MM.1S (cell line): ENCODE measurements around the gene MRPS7.
"Not testable (repeated sequence)": the region's sequence is repeated elsewhere in the genome, so short reads cannot be mapped to it uniquely, and the experiment has no call there.

Experiments
- DNase-seq: peaks from one replicate; pipeline ENCODE4 v3.0.0-alpha.2; 2015
- H2AFZ ChIP-seq: fragments of 300-600 bp; sonication (generic); 2 replicates; pipeline ENCODE4 v1.6.0; 2016; ENCODE audit warnings: antibody characterized with exemption, low read length
- H3F3A ChIP-seq: fragments of 300-600 bp; sonication (generic); 2 replicates; pipeline ENCODE4 v1.6.1; 2016; ENCODE audit warnings: mild to moderate bottlenecking, antibody characterized with exemption, low read length, moderate library complexity, mixed read lengths; ENCODE audit not compliant: insufficient read depth
- H3K27ac ChIP-seq: fragments of 300-600 bp; sonication (generic); 2 replicates; pipeline ENCODE4 v1.5.1; 2016; ENCODE audit warnings: mild to moderate bottlenecking, low read length
- H3K27me3 ChIP-seq: fragments of 300-600 bp; sonication (generic); replicated peaks from 2 replicates; pipeline ENCODE4 v1.6.0; 2016; ENCODE audit warnings: low read length; ENCODE audit not compliant: insufficient read depth
- H3K36me3 ChIP-seq: fragments of 300-600 bp; sonication (generic); replicated peaks from 2 replicates; pipeline ENCODE4 v1.6.1; 2016; ENCODE audit warnings: mild to moderate bottlenecking, low read length, mixed read lengths; ENCODE audit not compliant: insufficient read depth
- H3K4me1 ChIP-seq: fragments of 300-600 bp; sonication (generic); 2 replicates; pipeline ENCODE4 v1.6.1; 2016; ENCODE audit warnings: low read length, mixed read lengths
- H3K4me2 ChIP-seq: fragments of 300-600 bp; sonication (generic); 2 replicates; pipeline ENCODE4 v1.6.0; 2016; ENCODE audit warnings: low read depth, low read length
- H3K4me3 ChIP-seq: fragments of 300-600 bp; sonication (generic); 2 replicates; pipeline ENCODE4 v1.5.1; 2016; ENCODE audit warnings: low read length, mixed read lengths
- H3K79me2 ChIP-seq: fragments of 300-600 bp; sonication (generic); 2 replicates; pipeline ENCODE4 v1.6.1; 2016; ENCODE audit warnings: mixed run types, low read length, mixed read lengths
- H3K9ac ChIP-seq: fragments of 300-600 bp; sonication (generic); 2 replicates; pipeline ENCODE4 v1.6.1; 2016; ENCODE audit warnings: low read length, mixed read lengths
- H3K9me2 ChIP-seq: fragments of 300-600 bp; sonication (generic); replicated peaks from 2 replicates; pipeline ENCODE4 v1.6.1; 2016; ENCODE audit warnings: mild to moderate bottlenecking, low read length, mixed read lengths; ENCODE audit not compliant: insufficient read depth
- H3K9me3 ChIP-seq: fragments of 300-600 bp; sonication (generic); replicated peaks from 2 replicates; pipeline ENCODE4 v1.6.1; 2016; ENCODE audit warnings: mild to moderate bottlenecking, low read length, mixed read lengths; ENCODE audit not compliant: insufficient read depth
- H4K20me1 ChIP-seq: fragments of 300-600 bp; sonication (generic); 2 replicates; pipeline ENCODE4 v1.6.1; 2016; ENCODE audit warnings: mild to moderate bottlenecking, low read length, moderate library complexity, mixed read lengths; ENCODE audit not compliant: insufficient read depth
- CTCF ChIP-seq: fragments of 300-600 bp; sonication (generic); IDR thresholded peaks from 2 replicates; pipeline ENCODE4 v1.5.1; 2016; ENCODE audit warnings: antibody characterized with exemption, low read length, mixed read lengths
- EZH2 ChIP-seq: fragments of 300-600 bp; sonication (generic); optimal IDR thresholded peaks from 2 replicates; pipeline ENCODE3; 2017; ENCODE audit warnings: low read depth, mild to moderate bottlenecking, antibody characterized with exemption, low read length, mixed read lengths
- EZH2phosphoT487 ChIP-seq: fragments of 300-600 bp; sonication (generic); IDR thresholded peaks from 2 replicates; pipeline ENCODE4 v1.6.1; 2018; ENCODE audit warnings: antibody characterized with exemption, low read length

MRPS7 gene

GRCh38 chr17:75249564-75249963 is 12.1 kb upstream of the MRPS7 start:
- peak overlapping the region; percentile 56 for H3K4me3 ChIP-seq
- H3K9ac ChIP-seq, result peak overlapping the region; percentile 27; the same call in 1 of the 2 replicates
- no peak for TF ChIP-seq CTCF
- no peak for TF ChIP-seq EZH2phosphoT487
- TF ChIP-seq EZH2, result no peak
- no peak overlapping the region for H2AFZ ChIP-seq
- peaks cover 16% of the 10 kb centered on the region for H3K4me1 ChIP-seq
- H3K9me2 ChIP-seq, result no peaks in the 10 kb centered on the region
- H3K4me2 ChIP-seq, result peak overlapping the region; percentile 84
- H3K9me3 ChIP-seq, result no peaks in the 10 kb centered on the region
- no peaks in the 10 kb centered on the region for H4K20me1 ChIP-seq
- no peaks in the 10 kb centered on the region for H3K27me3 ChIP-seq
- peak overlapping the region; percentile 88 for H3K27ac ChIP-seq
- H3K79me2 ChIP-seq, result peaks cover 63% of the 10 kb centered on the region
- no peak for DNase-seq
- H3F3A ChIP-seq, result peaks cover 19% of the 10 kb centered on the region
- H3K36me3 ChIP-seq, result peaks cover 7% of the 10 kb centered on the region; the same call in 1 of the 2 replicates

GRCh38 chr17:75250009-75250471 is 11.6 kb upstream of the MRPS7 start:
- TF ChIP-seq CTCF (no peak), EZH2phosphoT487 (no peak), EZH2 (no peak)
- peak; percentile 82 for DNase-seq
- Histone ChIP-seq H3K36me3 (peaks cover 7% of the 10 kb centered on the region; the same call in 1 of the 2 replicates), H3K9ac (peak overlapping the region; percentile 27; the same call in 1 of the 2 replicates), H3K9me3 (no peaks in the 10 kb centered on the region), H4K20me1 (no peaks in the 10 kb centered on the region), H3K27me3 (no peaks in the 10 kb centered on the region), H3F3A (peaks cover 19% of the 10 kb centered on the region), H3K4me1 (peaks cover 16% of the 10 kb centered on the region), H3K4me3 (peak overlapping the region; percentile 56), H3K79me2 (peaks cover 67% of the 10 kb centered on the region), H2AFZ (peak overlapping the region; percentile 29; the same call in 1 of the 2 replicates), H3K9me2 (no peaks in the 10 kb centered on the region), H3K4me2 (peak overlapping the region; percentile 84), H3K27ac (peak overlapping the region; percentile 88)

- no peak overlapping the region for H2AFZ ChIP-seq
- no peak overlapping the region for H3K9ac ChIP-seq
- no peak for DNase-seq
- no peaks in the 10 kb centered on the region for H3K27me3 ChIP-seq
- H3K79me2 ChIP-seq, result peaks cover 56% of the 10 kb centered on the region
- no peak overlapping the region for H3K27ac ChIP-seq
- H3K4me2 ChIP-seq, result no peak overlapping the region
- no peak overlapping the region for H3K4me3 ChIP-seq
- H3K4me1 ChIP-seq, result peaks cover 16% of the 10 kb centered on the region
- peaks cover 19% of the 10 kb centered on the region for H3F3A ChIP-seq
- H3K9me3 ChIP-seq, result no peaks in the 10 kb centered on the region
- no peak for TF ChIP-seq EZH2
- no peak for TF ChIP-seq CTCF
- TF ChIP-seq EZH2phosphoT487, result no peak
- H4K20me1 ChIP-seq, result no peaks in the 10 kb centered on the region
- no peaks in the 10 kb centered on the region for H3K36me3 ChIP-seq
- no peaks in the 10 kb centered on the region for H3K9me2 ChIP-seq
Observed at GRCh38 chr17:75252039-75252816, 9.5 kb upstream of the MRPS7 start.

GRCh38 chr17:75255954-75256698 is 5.6 kb upstream of the MRPS7 start:
- not testable (repeated sequence) for H4K20me1 ChIP-seq, H3K9ac ChIP-seq, H3K9me2 ChIP-seq, H3K9me3 ChIP-seq, H3K36me3 ChIP-seq, DNase-seq, H2AFZ ChIP-seq, H3K4me3 ChIP-seq, H3K27ac ChIP-seq, H3K4me2 ChIP-seq, H3K4me1 ChIP-seq, H3F3A ChIP-seq, H3K27me3 ChIP-seq
- H3K79me2 ChIP-seq, result peaks cover 61% of the 10 kb centered on the region

GRCh38 chr17:75257228-75257627 is 4.5 kb upstream of the MRPS7 start:
- not testable (repeated sequence) for H4K20me1 ChIP-seq, H3K9me2 ChIP-seq, H3K36me3 ChIP-seq, H3K27ac ChIP-seq, DNase-seq, H3K9ac ChIP-seq, H2AFZ ChIP-seq, H3K4me1 ChIP-seq, H3K4me3 ChIP-seq, H3F3A ChIP-seq, H3K9me3 ChIP-seq, H3K4me2 ChIP-seq, H3K27me3 ChIP-seq
- peaks cover 59% of the 10 kb centered on the region for H3K79me2 ChIP-seq
